WTC11 (cell line): Measurements from ENCODE around the gene RIPOR3.

Experiments used
- CTCF ChIP-seq: fragments of 200-600 bp; IDR thresholded peaks from 2 replicates; pipeline ENCODE4 v1.8.0; 2022; ENCODE audit warnings: antibody characterized with exemption
- IRF1 ChIP-seq: sonication (generic); formaldehyde crosslinking; IDR thresholded peaks from 2 replicates; pipeline ENCODE4 v1.8.0; 2023; ENCODE audit warnings: missing genetic modification reagents
- STAT6 ChIP-seq: sonication (generic); formaldehyde crosslinking; conservative IDR thresholded peaks from 2 replicates; pipeline ENCODE4 v1.8.1; 2023; ENCODE audit warnings: mild to moderate bottlenecking, low read depth, missing genetic modification reagents, moderate library complexity
- ZNF281 ChIP-seq: sonication (generic); formaldehyde crosslinking; IDR thresholded peaks from 2 replicates; pipeline ENCODE4 v1.8.0; 2023; ENCODE audit warnings: mild to moderate bottlenecking, missing genetic modification reagents

GRCh38 chr20:50704971-50705370 is 13.6 kb upstream of the RIPOR3 start:
- TF ChIP-seq CTCF: no peak
- no peak for TF ChIP-seq IRF1 (CRISPR knock-in tag)
- TF ChIP-seq ZNF281 (CRISPR knock-in tag): no peak
- no peak for TF ChIP-seq STAT6 (CRISPR knock-in tag)
